Sigmoid colon (tissue), 4 donors: ENCODE data around the gene PLCH1.

ENCODE experiments used
- POLR2AphosphoS5 ChIP-seq, 4 donors: sonication (generic); formaldehyde crosslinking; IDR thresholded peaks; one replicate each; pipeline ENCODE4 v1.6.1; 2017; ENCODE audit warnings: antibody characterized with exemption in 4 of 4
- TF ChIP-seq, protein P1 (sequence below), 4 experiments: fragments of 450-650 bp in 3 of 4; fragments of 200-600 bp in 1 of 4; IDR thresholded peaks; one replicate each; pipeline ENCODE4 v1.5.1; 2016 to 2019; ENCODE audit warnings: antibody characterized with exemption in 4 of 4, mild to moderate bottlenecking in 3 of 4, moderate library complexity in 2 of 4

DNA sequence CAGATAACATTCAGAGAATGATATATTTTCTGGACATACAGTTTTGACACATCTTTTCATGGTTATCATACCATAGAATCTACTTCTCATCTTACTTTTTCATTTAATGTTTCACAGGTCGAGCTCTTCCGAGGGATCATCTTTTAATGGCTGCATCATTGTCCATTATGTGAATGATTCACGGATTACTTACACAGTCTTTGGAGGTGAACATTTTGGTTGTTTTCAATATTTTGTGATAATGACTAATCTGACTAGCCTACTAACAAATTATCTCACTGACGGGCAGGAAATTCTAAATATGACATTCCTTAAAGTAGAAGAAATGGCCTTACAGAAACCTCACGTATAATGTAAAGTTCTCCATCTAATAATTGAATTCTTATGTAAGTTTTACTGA is 242.2 kb downstream of the PLCH1 start:
- TF ChIP-seq, protein P1, sequence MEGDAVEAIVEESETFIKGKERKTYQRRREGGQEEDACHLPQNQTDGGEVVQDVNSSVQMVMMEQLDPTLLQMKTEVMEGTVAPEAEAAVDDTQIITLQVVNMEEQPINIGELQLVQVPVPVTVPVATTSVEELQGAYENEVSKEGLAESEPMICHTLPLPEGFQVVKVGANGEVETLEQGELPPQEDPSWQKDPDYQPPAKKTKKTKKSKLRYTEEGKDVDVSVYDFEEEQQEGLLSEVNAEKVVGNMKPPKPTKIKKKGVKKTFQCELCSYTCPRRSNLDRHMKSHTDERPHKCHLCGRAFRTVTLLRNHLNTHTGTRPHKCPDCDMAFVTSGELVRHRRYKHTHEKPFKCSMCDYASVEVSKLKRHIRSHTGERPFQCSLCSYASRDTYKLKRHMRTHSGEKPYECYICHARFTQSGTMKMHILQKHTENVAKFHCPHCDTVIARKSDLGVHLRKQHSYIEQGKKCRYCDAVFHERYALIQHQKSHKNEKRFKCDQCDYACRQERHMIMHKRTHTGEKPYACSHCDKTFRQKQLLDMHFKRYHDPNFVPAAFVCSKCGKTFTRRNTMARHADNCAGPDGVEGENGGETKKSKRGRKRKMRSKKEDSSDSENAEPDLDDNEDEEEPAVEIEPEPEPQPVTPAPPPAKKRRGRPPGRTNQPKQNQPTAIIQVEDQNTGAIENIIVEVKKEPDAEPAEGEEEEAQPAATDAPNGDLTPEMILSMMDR (IDR thresholded peaks at IDR 0.05) = no peak
- TF ChIP-seq POLR2AphosphoS5 (IDR thresholded peaks at IDR 0.05) = no peak
